HepG2 (cell line): ENCODE measurements around the gene DUSP5. TPM values are rescaled to one million over a fixed set of nuclear protein-coding genes. Genes with fewer than 3 reads are reported as not detected.

ENCODE experiments used
- KDM5A ChIP-seq: fragments of 200-600 bp; sonication (generic); IDR thresholded peaks from 2 replicates; pipeline ENCODE4 v1.7.0; 2018; ENCODE audit warnings: antibody characterized with exemption, mild to moderate bottlenecking, low read length, borderline replicate concordance
- MZF1 ChIP-seq: sonication (generic); formaldehyde crosslinking; IDR thresholded peaks from 2 replicates; pipeline ENCODE4 v1.8.1; 2023; ENCODE audit warnings: mild to moderate bottlenecking, missing genetic modification reagents, borderline replicate concordance
- NR1H2 ChIP-seq: sonication (generic); formaldehyde crosslinking; IDR thresholded peaks from 2 replicates; pipeline ENCODE4 v1.8.1; 2022; ENCODE audit warnings: low read depth, missing genetic modification reagents, borderline replicate concordance
- SIN3B ChIP-seq: fragments of 150-350 bp; IDR thresholded peaks from 2 replicates; pipeline ENCODE4 v1.6.1; 2014; ENCODE audit warnings: low read length
- SSRP1 ChIP-seq: IDR thresholded peaks from 2 replicates; pipeline ENCODE4 v1.6.1; 2016; ENCODE audit warnings: control low read depth
- ZMYM2 ChIP-seq: sonication (generic); formaldehyde crosslinking; IDR thresholded peaks from 2 replicates; pipeline ENCODE4 v1.8.0; 2022; ENCODE audit warnings: mild to moderate bottlenecking, missing genetic modification reagents
- ZNF264 ChIP-seq: sonication (generic); formaldehyde crosslinking; IDR thresholded peaks from 2 replicates; pipeline ENCODE4 v1.4.0; 2020; ENCODE audit warnings: missing genetic modification reagents
- ZNF354B ChIP-seq: sonication (generic); formaldehyde crosslinking; IDR thresholded peaks from 2 replicates; pipeline ENCODE4 v1.8.0; 2022; ENCODE audit warnings: mild to moderate bottlenecking, missing genetic modification reagents
- polyA plus RNA-seq, 8 experiments: library from polyadenylated mRNA; depleted of rRNA in 3 of 8; stranded (reverse) in 7 of 8; unstranded in 1 of 8; fragments of >200 nt; fragmentation: Illumina TruSeq in 4 of 8; extraction: Trizol in 4 of 8; gene quantifications; 2 replicates each; pipeline versions ENCODE4 v1.2.1 to v1.2.3, GENCODE V29; 2011 to 2016; ENCODE audit warnings: low read depth in 4 of 8, missing spikeins in 1 of 8, mixed read lengths in 1 of 8; ENCODE audit not compliant: insufficient read depth in 1 of 8
- total RNA-seq, 5 experiments: library from RNA; depleted of rRNA; stranded (reverse); fragments of >200 nt; fragmentation: Illumina TruSeq; extraction: Trizol; gene quantifications; 2 replicates each; pipeline ENCODE4 v1.2.3, GENCODE V29; 2016; ENCODE audit warnings: low read depth in 1 of 5
- TF ChIP-seq, protein P1 (sequence below): IDR thresholded peaks from 2 replicates; pipeline ENCODE4 v1.4.0; 2020; ENCODE audit warnings: mild to moderate bottlenecking, missing genetic modification reagents
- TF ChIP-seq, protein P2 (sequence below): sonication (generic); formaldehyde crosslinking; IDR thresholded peaks from 2 replicates; pipeline ENCODE4 v1.4.0; 2020; ENCODE audit warnings: missing genetic modification reagents
- TF ChIP-seq, protein P3 (sequence below): sonication (generic); formaldehyde crosslinking; IDR thresholded peaks from one replicate; pipeline ENCODE4 v1.5.1; 2020; ENCODE audit warnings: mild to moderate bottlenecking, missing genetic modification reagents; ENCODE audit errors: not compliant biosample characterization

The DUSP5 gene
- total and polyA plus RNA-seq, 2 of the 13 experiments (the other 11 are each of a cell fraction or from before 2014, with no cell fraction given) = 1.4 to 3.7 TPM

DNA sequence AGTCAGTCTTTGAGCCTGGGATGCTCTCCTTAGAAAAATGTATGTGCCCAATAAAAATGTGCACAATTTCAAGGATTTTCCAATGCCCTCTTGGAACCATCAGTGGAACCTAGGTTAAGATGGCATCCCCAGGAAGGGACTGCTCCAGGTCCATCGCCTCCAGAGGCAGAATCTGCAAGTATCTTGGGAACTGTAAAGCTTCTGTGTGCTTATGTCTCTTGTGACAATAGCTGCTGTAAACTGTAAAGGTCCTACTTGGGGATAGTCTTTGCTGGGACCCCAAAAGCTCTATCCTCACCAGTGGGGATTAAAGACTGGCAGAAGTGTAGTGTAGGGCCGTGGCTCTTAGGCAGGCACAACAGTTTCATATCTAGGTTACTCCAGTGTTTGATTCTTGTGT lies 11.9 kb downstream of the DUSP5 start (continued):
- TF ChIP-seq, protein P1, sequence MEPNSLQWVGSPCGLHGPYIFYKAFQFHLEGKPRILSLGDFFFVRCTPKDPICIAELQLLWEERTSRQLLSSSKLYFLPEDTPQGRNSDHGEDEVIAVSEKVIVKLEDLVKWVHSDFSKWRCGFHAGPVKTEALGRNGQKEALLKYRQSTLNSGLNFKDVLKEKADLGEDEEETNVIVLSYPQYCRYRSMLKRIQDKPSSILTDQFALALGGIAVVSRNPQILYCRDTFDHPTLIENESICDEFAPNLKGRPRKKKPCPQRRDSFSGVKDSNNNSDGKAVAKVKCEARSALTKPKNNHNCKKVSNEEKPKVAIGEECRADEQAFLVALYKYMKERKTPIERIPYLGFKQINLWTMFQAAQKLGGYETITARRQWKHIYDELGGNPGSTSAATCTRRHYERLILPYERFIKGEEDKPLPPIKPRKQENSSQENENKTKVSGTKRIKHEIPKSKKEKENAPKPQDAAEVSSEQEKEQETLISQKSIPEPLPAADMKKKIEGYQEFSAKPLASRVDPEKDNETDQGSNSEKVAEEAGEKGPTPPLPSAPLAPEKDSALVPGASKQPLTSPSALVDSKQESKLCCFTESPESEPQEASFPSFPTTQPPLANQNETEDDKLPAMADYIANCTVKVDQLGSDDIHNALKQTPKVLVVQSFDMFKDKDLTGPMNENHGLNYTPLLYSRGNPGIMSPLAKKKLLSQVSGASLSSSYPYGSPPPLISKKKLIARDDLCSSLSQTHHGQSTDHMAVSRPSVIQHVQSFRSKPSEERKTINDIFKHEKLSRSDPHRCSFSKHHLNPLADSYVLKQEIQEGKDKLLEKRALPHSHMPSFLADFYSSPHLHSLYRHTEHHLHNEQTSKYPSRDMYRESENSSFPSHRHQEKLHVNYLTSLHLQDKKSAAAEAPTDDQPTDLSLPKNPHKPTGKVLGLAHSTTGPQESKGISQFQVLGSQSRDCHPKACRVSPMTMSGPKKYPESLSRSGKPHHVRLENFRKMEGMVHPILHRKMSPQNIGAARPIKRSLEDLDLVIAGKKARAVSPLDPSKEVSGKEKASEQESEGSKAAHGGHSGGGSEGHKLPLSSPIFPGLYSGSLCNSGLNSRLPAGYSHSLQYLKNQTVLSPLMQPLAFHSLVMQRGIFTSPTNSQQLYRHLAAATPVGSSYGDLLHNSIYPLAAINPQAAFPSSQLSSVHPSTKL (CRISPR knock-in tag) = no peak
- TF ChIP-seq SIN3B (no peak), ZMYM2 (no peak), KDM5A (no peak), ZNF264 (no peak), NR1H2 (no peak), ZNF354B (CRISPR knock-in tag) (no peak), SSRP1 (CRISPR knock-in tag) (no peak), MZF1 (CRISPR knock-in tag) (no peak)
- TF ChIP-seq, protein P2, sequence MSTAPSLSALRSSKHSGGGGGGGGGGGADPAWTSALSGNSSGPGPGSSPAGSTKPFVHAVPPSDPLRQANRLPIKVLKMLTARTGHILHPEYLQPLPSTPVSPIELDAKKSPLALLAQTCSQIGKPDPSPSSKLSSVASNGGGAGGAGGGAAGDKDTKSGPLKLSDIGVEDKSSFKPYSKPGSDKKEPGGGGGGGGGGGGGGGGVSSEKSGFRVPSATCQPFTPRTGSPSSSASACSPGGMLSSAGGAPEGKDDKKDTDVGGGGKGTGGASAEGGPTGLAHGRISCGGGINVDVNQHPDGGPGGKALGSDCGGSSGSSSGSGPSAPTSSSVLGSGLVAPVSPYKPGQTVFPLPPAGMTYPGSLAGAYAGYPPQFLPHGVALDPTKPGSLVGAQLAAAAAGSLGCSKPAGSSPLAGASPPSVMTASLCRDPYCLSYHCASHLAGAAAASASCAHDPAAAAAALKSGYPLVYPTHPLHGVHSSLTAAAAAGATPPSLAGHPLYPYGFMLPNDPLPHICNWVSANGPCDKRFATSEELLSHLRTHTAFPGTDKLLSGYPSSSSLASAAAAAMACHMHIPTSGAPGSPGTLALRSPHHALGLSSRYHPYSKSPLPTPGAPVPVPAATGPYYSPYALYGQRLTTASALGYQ (CRISPR knock-in tag) = no peak
- TF ChIP-seq, protein P3, sequence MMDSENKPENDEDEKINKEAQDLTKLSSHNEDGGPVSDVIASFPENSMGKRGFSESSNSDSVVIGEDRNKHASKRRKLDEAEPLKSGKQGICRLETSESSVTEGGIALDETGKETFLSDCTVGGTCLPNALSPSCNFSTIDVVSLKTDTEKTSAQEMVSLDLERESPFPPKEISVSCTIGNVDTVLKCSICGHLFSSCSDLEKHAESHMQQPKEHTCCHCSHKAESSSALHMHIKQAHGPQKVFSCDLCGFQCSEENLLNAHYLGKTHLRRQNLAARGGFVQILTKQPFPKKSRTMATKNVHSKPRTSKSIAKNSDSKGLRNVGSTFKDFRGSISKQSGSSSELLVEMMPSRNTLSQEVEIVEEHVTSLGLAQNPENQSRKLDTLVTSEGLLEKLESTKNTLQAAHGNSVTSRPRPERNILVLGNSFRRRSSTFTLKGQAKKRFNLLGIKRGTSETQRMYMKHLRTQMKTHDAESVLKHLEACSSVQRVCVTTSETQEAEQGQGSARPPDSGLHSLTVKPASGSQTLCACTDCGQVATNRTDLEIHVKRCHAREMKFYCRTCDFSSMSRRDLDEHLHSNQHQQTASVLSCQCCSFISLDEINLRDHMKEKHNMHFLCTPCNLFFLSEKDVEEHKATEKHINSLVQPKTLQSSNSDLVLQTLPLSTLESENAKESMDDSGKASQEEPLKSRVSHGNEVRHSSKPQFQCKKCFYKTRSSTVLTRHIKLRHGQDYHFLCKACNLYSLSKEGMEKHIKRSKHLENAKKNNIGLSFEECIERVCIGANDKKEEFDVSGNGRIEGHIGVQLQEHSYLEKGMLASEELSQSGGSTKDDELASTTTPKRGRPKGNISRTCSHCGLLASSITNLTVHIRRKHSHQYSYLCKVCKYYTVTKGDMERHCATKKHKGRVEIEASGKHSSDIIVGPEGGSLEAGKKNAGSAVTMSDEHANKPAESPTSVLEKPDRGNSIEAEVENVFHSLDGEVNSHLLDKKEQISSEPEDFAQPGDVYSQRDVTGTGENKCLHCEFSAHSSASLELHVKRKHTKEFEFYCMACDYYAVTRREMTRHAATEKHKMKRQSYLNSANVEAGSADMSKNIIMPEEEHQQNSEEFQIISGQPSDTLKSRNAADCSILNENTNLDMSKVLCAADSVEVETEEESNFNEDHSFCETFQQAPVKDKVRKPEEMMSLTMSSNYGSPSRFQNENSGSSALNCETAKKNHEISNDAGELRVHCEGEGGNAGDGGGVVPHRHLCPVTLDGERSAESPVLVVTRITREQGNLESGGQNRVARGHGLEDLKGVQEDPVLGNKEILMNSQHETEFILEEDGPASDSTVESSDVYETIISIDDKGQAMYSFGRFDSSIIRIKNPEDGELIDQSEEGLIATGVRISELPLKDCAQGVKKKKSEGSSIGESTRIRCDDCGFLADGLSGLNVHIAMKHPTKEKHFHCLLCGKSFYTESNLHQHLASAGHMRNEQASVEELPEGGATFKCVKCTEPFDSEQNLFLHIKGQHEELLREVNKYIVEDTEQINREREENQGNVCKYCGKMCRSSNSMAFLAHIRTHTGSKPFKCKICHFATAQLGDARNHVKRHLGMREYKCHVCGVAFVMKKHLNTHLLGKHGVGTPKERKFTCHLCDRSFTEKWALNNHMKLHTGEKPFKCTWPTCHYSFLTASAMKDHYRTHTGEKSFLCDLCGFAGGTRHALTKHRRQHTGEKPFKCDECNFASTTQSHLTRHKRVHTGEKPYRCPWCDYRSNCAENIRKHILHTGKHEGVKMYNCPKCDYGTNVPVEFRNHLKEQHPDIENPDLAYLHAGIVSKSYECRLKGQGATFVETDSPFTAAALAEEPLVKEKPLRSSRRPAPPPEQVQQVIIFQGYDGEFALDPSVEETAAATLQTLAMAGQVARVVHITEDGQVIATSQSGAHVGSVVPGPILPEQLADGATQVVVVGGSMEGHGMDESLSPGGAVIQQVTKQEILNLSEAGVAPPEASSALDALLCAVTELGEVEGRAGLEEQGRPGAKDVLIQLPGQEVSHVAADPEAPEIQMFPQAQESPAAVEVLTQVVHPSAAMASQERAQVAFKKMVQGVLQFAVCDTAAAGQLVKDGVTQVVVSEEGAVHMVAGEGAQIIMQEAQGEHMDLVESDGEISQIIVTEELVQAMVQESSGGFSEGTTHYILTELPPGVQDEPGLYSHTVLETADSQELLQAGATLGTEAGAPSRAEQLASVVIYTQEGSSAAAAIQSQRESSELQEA = no peak
